GM10248 (cell line): ENCODE results near the gene TBC1D22B.

Experiments used
- CTCF ChIA-PET: fragments of 300-600 bp; sonication (Branson Sonifier 250); formaldehyde crosslinking; extraction: SDS; loops from one replicate; lab custom pipeline; 2021; ENCODE audit warnings: antibody characterized with exemption; lab: Yijun Ruan, JAX
- POLR2A ChIA-PET: fragments of 350-650 bp; sonication (Branson Sonifier 250); formaldehyde crosslinking; extraction: SDS; loops from one replicate; lab custom pipeline; 2020; ENCODE audit warnings: antibody characterized with exemption; lab: Yijun Ruan, JAX
- DNase-seq: peaks from one replicate; pipeline ENCODE4 v3.0.0; 2012; ENCODE audit errors: extremely low spot score
- CTCF ChIP-seq: IDR thresholded peaks from 2 replicates; pipeline ENCODE4 v1.5.1; 2012; ENCODE audit warnings: mild to moderate bottlenecking, low read depth; ENCODE audit errors: extremely low read depth, missing control alignments, control extremely low read depth

TBC1D22B gene

GRCh38 chr6:37308069-37308815, 50.7 kb downstream of the TBC1D22B start:
- TF ChIP-seq CTCF = no peak
- ChIA-PET CTCF (interaction anchor here (1.0 to 12.9 kb wide), 2 partner anchors 10 to 17 kb away, joined by 3 to 127 read pairs; no protein-coding TSS in a partner anchor), POLR2A (no interaction called here)
- DNase-seq = no peak

- TF ChIP-seq CTCF = no peak
- CTCF ChIA-PET = interaction anchor here (1.6 to 12.9 kb wide), 2 partner anchors 14 to 16 kb away, joined by 3 to 127 read pairs; no protein-coding TSS in a partner anchor
- POLR2A ChIA-PET = no interaction called here
- DNase-seq = no peak
Measured at GRCh38 chr6:37309046-37309445, 51.5 kb downstream of the TBC1D22B start.

GRCh38 chr6:37309692-37310091, 52.1 kb downstream of the TBC1D22B start:
- ChIA-PET CTCF (interaction anchor here (1.1 to 12.9 kb wide), 5 partner anchors 10 to 292 kb away, joined by 3 to 127 read pairs (median 4); no protein-coding TSS in a partner anchor), POLR2A (no interaction called here)
- no peak for TF ChIP-seq CTCF
- no peak for DNase-seq

GRCh38 chr6:37310966-37311365, 53.4 kb downstream of the TBC1D22B start:
- TF ChIP-seq CTCF = no peak
- no peak for DNase-seq
- ChIA-PET CTCF (interaction anchor here (0.6 to 12.9 kb wide), 8 partner anchors 7 to 39 kb away, joined by 3 to 127 read pairs (median 4); no protein-coding TSS in a partner anchor), POLR2A (no interaction called here)

- POLR2A ChIA-PET = no interaction called here
- DNase-seq = no peak
- no peak for TF ChIP-seq CTCF
Measured at GRCh38 chr6:37311741-37312473, 54.3 kb downstream of the TBC1D22B start.

GRCh38 chr6:37313723-37314486, 56.3 kb downstream of the TBC1D22B start:
- no peak for DNase-seq
- no peak for TF ChIP-seq CTCF
- POLR2A ChIA-PET = interaction anchor here (0.5 kb wide), 1 partner anchor 61 kb away, joined by 7 read pairs; no protein-coding TSS in a partner anchor
- CTCF ChIA-PET = interaction anchor here (0.7 to 12.9 kb wide), 20 partner anchors 10 to 391 kb away, joined by 3 to 127 read pairs (median 4); partner anchors contain the start of genes TBC1D22B and TMEM217

More at GRCh38 chr6:37311741-37312473, 54.3 kb downstream of the TBC1D22B start:
- CTCF ChIA-PET = interaction anchor here (5.7 to 12.9 kb wide), 2 partner anchors 8 to 13 kb away, joined by 61 to 127 read pairs; no protein-coding TSS in a partner anchor
